ENCODE measurements around the gene SCAMP4.
A peak's percentile ranks its signal among the peaks of the same experiment; 100 is the strongest.

The SCAMP4 gene

GRCh38 chr19:1905110-1905862, at the start of gene SCAMP4, which contains the start of gene ADAT3:
Gene SCAMP4, plus strand, starts transcription at chr19:1905399. Its CDS starts 9,621 bp downstream, at chr19:1915020.
Gene ADAT3, plus strand, starts transcription at chr19:1905399. Its CDS starts 6,649 bp downstream, at chr19:1912048.
- peak; percentile 99 for DNase-seq

DNA sequence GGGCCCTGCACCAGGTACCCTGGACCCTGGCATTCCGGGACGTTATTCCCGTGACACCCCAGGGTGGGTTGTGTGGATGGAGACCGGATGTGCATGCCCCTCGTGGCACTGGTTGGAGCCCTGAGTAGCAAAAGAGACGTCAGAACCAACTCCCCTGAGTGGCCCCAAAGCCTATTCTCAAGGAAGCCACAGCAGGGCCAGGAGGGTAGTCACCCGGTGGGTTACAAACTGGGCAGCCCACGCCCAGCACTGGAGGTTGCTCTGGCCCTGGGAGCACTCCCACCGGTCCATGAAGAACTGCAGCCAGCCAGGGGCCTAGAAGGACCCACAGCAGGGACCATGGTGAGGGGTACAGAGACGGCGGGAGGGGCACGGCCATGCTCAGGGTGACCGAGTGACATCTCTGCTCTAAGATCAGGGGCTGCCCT, 49.4 kb upstream of the SCAMP4 start:
- no peak for DNase-seq

DNA sequence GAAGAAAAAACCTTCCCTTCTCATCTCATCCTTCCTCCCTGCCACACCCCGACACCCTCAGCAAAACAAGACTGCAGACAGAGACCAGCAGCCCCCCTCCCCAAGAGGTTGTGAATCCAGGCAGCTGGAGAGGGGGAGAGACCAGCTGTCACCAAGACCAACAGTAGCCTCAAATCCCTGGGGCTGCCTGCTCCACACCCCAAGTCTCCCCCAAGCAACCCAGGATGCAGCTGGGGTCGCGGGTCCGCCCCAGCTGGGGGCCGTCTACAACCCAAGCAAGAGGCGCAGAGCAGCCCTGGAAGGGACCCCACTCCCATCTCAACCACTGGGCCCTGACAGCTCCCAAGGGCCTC, 48.9 kb upstream of the SCAMP4 start:
- no peak for DNase-seq

DNA sequence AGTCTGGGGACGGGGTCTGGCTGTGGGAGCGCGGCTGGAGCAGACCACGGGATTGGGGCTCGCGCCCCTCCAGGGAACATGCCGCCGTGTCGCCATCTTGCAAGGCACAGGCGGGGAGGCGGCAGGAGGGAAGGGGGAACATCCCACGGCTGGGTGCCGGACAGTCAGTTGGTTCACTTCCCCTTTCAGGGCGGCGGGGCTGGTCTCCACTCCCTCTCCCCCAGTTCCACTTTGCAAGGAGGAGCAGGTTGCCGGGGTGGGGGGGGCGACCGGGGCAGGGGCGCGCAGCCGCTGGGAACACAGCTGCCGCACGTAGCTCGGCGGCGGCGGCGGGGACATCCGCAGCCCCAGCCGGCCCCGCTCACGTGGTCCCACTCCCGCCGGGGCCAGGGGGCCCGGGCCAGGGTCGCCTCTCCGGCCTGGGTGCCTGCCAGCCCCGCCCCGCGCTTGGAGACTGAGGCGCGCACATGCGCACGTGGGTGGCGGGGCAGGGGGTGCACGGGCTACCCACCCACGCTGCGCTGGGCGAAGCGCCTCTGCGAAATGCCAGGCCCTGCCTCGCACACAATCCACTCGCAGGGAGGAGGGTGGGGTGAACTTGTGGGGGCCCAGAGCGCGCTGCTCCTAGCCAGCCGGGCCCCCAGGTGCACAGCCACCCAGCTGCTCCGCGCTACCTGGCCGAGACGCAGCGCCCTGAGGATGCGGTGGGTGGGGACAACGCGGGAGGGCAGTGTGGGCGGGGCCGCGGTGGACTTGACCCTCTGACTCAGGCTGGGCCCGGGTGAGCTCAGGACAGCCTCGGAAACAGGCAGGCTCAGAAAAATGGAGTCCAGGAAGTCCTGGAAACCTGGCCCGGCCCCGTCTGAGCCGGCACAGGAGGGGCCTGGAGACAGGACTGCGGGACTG, 48.2 kb upstream of the SCAMP4 start:
- DNase-seq: no peak

DNA sequence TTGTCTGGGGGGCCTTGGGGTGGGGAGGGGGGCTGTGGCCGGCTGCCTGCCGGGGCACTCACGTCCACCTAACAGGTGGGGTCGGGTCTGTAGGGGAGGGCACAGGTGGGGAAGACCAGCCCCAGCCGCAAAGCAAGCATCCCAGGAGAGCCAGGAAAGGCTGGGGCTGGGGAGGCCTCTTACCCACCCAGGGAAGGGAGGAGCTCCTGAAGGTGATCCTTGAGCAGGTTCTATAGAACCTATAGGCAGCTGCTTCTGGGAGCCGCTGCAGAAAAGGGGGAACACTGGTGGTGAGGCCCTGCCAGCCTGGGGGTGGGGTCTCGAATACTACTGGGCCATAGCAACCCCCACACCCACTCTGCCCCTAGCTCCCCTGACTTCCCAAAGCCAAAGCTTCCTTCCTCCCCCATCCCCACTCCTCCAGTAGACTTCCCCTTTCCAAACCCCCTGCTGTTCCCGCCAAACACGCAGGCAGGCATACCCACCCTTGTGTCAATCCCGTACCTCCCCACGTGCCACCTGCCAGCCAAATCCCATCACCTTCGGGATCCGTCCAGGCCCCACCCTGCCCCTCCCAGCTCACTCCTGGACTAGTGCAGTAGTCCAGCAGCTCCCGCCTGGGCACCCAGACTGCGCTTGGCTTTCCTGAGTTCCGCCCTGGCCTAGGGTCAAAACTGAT, 47.4 kb upstream of the SCAMP4 start:
- no peak for DNase-seq

- DNase-seq: no peak
Observed at GRCh38 chr19:1858412-1859081, 46.7 kb upstream of the SCAMP4 start.

GRCh38 chr19:1859331-1859781, 45.8 kb upstream of the SCAMP4 start:
- DNase-seq: no peak

- no peak for DNase-seq
Observed at GRCh38 chr19:1860042-1860775, 45.0 kb upstream of the SCAMP4 start.

GRCh38 chr19:1860821-1861598, 44.2 kb upstream of the SCAMP4 start:
- DNase-seq: no peak

GRCh38 chr19:1861599-1862031, 43.6 kb upstream of the SCAMP4 start:
- DNase-seq: no peak

DNA sequence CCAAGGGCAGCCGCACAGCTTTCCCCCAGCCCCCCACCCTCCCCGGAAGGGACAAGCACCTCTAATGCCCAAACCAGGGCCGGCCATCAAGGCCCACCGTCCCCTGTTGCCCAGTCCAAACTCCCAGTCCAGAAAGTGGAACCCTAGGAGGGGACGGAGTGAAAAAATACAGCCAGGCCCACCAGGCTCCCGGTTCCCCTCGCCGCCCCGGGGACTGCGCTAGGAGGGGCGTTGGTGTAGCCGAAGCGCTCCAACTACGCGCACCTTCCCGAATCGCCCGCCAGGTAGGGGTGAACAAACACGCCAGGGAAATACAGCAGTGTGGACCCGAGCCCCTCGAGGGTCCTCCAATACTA, 43.2 kb upstream of the SCAMP4 start:
- DNase-seq: no peak

DNA sequence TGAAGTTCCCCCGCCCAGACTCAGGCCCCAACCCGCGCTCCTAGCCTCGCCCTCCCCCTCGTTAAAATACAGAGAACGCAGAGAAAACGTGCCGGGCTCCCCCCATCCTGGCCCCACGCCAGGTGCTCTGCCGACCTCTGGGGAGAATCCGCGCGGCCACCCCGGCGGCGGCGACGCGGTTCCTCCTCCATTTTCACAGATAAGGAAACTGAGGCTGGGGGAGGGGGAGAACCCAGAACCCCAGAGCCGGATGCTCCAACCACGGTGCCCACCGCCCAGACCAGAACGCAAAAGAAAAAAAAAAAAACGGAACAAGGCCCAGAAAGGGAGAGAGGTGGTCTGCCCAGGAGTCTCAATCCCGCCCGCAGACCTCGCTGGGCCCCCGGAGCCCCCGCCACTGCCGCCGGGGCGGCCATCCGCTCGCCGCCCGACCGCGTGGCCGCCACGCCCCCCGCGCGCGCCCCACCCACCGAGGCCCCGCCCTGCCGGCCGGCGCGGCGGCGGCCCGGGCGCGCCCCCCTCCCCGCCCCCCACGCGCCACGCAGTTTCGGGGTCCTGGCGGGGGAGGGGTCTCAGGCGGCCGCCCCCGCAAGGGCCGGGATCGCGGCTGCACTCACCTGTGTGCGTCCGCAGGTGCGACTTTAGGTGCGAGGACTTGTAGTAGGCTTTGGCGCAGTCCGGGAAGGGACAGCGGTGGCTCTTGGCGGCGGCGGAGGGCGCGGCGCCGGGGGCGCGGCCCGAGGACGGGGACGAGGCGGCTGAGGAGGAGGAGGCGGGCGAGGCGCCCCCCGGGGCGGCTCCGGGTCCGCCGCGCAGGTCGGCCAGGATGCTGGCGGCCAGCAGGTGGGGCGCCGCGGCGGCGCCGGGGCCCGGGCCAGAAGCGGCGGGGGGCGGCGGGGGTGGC, 42.5 kb upstream of the SCAMP4 start:
- peak; percentile 28 for DNase-seq

DNA sequence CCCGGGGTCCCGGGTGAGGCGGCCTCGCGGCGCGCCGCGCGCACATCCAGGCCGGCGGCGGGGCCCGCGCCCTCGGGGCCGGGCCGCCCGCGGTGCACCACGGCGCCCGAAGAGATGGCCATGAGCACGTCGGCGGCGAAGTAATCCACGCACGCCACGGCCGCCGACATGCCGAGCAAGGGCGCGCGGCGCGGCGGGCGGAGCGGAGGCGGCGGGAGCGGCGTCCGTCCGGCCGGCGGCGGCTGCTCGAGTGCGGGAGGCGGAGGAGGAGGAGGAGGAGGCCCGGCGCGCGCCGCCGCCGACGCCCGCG, 41.9 kb upstream of the SCAMP4 start, which contains the start of gene KLF16:
KLF16 (minus strand) TSS at position 252 of the 310 bp plus-strand sequence; CDS start at position 170, 82 bp downstream.
- DNase-seq: no peak

- peak; percentile 95 for DNase-seq
Observed at GRCh38 chr19:1863638-1864479, 41.3 kb upstream of the SCAMP4 start.

DNA sequence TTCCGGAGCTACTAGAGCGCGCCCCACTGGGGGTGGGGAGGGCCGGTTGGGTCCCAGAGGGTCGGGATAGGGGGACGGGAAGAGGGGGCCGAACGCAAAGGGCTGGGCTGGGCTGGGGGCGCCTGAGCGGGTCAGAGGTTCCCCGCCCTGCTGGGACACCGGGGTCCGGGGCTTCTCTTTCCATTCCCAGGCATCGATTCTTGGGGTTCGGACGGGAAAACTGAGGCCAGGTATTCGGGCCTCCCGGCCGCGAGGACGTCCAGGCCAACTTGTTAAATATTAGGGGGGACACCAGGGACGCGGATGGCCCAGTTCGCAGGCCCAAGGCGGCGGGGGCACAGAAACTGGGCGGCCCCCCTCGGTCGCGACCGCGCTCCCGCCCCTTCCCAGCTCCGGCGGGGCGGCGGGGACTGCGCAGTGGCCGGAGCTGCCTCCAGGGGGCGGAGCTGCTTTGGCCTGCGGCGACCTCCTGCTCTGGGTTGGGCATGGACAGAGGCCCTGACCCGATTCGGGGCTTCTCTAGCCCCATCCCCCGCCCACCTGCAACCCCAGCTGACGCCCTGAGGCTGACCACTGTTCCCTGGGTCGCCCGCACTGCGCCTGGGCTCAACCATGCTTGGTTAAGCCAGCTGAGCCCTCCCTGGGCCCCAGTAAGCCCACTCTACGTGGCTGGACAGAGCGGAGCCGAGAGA, 40.6 kb upstream of the SCAMP4 start:
- DNase-seq: no peak

DNA sequence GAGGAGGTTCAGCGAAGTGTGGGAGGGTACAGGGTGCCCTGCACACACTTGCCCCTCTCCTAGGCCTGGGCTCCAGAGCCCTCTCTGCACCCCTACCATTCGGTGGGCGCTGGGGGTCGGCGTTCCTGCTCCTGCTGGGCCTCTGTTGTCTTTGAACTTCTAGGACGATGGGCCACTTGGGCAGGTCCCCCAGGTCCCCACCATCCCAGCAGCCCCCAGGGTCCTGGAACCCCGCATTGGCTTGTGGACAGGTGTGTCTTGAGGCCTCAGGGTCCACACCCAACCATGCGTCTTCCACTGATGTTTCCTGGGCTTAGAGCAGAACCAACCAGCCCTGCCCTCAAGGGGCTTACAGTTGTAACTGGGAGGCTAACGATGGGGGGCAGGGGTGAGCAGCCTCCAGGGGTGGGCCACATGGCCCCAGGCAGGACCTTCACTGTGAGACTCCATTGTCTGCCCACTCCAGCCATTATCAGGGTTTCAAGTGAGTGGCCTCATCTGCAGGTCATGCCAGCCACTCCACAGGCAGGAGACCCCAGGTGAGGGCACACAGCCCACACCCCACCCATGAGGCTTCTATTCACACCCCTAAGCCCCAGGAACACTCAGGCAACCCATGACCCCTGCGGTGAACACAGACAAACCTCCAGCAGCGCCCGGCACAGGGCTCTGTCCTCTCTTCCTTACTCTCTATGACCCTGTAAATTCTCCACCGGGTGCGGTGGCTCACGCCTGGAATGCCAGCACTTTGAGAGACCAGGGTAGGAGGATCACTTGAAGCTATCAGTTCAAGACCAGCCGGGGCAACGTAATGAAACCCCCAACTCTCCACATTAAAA, 39.8 kb upstream of the SCAMP4 start:
- no peak for DNase-seq

GRCh38 chr19:1866693-1867348, 38.4 kb upstream of the SCAMP4 start:
- no peak for DNase-seq
